Vagina (tissue), 2 donors: ENCODE measurements around the gene CARM1. TPM values are rescaled to one million over a fixed set of nuclear protein-coding genes. Genes with fewer than 3 reads are reported as not detected.

Experiments used
- DNase-seq, 2 donors: peaks; one replicate each; pipeline ENCODE4 v3.0.0-alpha.2; 2017; ENCODE audit errors: extremely low spot score in 2 of 2
- H3K27ac ChIP-seq: fragments of 200-600 bp; sonication (generic); one replicate; pipeline ENCODE4 v1.5.1; 2019
- H3K27me3 ChIP-seq: fragments of 200-600 bp; sonication (generic); one replicate; pipeline ENCODE4 v1.5.1; 2019
- H3K36me3 ChIP-seq, 2 donors: fragments of 200-600 bp; sonication (generic); one replicate each; pipeline ENCODE4 v1.5.1; 2017 to 2019
- H3K4me1 ChIP-seq: fragments of 200-600 bp; sonication (generic); one replicate; pipeline ENCODE4 v1.5.1; 2019
- H3K4me3 ChIP-seq, 2 donors: fragments of 200-600 bp; sonication (generic); 1 replicate in 1 of 2; 2 replicates in 1 of 2; pipeline ENCODE4 v1.5.1; 2016 to 2019
- H3K9me3 ChIP-seq: fragments of 200-600 bp; sonication (generic); one replicate; pipeline ENCODE4 v1.5.1; 2019
- POLR2A ChIP-seq, 2 donors: fragments of 450-650 bp; IDR thresholded peaks; one replicate each; pipeline ENCODE4 v1.6.1; 2017; ENCODE audit warnings: antibody characterized with exemption in 2 of 2, mild to moderate bottlenecking in 2 of 2, moderate library complexity in 2 of 2
- POLR2AphosphoS5 ChIP-seq, 2 donors: sonication (generic); formaldehyde crosslinking; IDR thresholded peaks; one replicate each; pipeline ENCODE4 v1.9.0; 2017; ENCODE audit warnings: antibody characterized with exemption in 2 of 2, mild to moderate bottlenecking in 2 of 2, low read depth in 1 of 2; ENCODE audit not compliant: insufficient read depth in 1 of 2
- intact Hi-C: fragments of 100-400 bp; cut with DNase I; formaldehyde crosslinking; loops from one replicate; pipeline ENCODE4 v1.15.1; 2023
- microRNA-seq: library from miRNA; unstranded; fragments of <30 nt; microRNA quantifications from one replicate; pipeline ENCODE4, GENCODE V29; 2017; ENCODE audit warnings: borderline number of aligned reads, borderline replicate concordance
- small RNA-seq: library from RNA; depleted of rRNA; stranded (forward); fragments of <200 nt; gene quantifications from one replicate; pipeline ENCODE3, GENCODE V24; 2016
- total RNA-seq: library from RNA; depleted of rRNA; stranded (reverse); fragments of >200 nt; gene quantifications from one replicate; pipeline ENCODE4 v1.2.3, GENCODE V29; 2016
- TF ChIP-seq, protein P1 (sequence below), 3 experiments: fragments of 450-650 bp in 2 of 3; fragments of 200-600 bp in 1 of 3; sonication (generic) in 1 of 3; IDR thresholded peaks; one replicate each; pipeline ENCODE4 v1.5.1; 2017 to 2019; ENCODE audit warnings: antibody characterized with exemption in 3 of 3, mild to moderate bottlenecking in 2 of 3, moderate library complexity in 2 of 3

CARM1 gene
- total RNA-seq, 1 donor from 2014 or later: 28.2 TPM

GRCh38 chr19:10966809-10967208 is 95.5 kb downstream of the CARM1 start:
- Histone ChIP-seq H3K9me3 (no peaks in the 10 kb centered on the region), H3K36me3 (no peaks in the 10 kb centered on the region), H3K27ac (no peak overlapping the region), H3K4me1 (peaks cover 47% of the 10 kb centered on the region), H3K27me3 (no peaks in the 10 kb centered on the region), H3K4me3 (no peak overlapping the region)
- intact Hi-C loops: no loop called here
- TF ChIP-seq, protein P1, sequence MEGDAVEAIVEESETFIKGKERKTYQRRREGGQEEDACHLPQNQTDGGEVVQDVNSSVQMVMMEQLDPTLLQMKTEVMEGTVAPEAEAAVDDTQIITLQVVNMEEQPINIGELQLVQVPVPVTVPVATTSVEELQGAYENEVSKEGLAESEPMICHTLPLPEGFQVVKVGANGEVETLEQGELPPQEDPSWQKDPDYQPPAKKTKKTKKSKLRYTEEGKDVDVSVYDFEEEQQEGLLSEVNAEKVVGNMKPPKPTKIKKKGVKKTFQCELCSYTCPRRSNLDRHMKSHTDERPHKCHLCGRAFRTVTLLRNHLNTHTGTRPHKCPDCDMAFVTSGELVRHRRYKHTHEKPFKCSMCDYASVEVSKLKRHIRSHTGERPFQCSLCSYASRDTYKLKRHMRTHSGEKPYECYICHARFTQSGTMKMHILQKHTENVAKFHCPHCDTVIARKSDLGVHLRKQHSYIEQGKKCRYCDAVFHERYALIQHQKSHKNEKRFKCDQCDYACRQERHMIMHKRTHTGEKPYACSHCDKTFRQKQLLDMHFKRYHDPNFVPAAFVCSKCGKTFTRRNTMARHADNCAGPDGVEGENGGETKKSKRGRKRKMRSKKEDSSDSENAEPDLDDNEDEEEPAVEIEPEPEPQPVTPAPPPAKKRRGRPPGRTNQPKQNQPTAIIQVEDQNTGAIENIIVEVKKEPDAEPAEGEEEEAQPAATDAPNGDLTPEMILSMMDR (IDR thresholded peaks at IDR 0.05): no peak
- no peak for TF ChIP-seq POLR2AphosphoS5 (IDR thresholded peaks at IDR 0.05; ENCODE audit: insufficient read depth in 1 of 2, low read depth in 1 of 2)
- no peak for TF ChIP-seq POLR2A (IDR thresholded peaks at IDR 0.05)
- no peak for DNase-seq

DNA sequence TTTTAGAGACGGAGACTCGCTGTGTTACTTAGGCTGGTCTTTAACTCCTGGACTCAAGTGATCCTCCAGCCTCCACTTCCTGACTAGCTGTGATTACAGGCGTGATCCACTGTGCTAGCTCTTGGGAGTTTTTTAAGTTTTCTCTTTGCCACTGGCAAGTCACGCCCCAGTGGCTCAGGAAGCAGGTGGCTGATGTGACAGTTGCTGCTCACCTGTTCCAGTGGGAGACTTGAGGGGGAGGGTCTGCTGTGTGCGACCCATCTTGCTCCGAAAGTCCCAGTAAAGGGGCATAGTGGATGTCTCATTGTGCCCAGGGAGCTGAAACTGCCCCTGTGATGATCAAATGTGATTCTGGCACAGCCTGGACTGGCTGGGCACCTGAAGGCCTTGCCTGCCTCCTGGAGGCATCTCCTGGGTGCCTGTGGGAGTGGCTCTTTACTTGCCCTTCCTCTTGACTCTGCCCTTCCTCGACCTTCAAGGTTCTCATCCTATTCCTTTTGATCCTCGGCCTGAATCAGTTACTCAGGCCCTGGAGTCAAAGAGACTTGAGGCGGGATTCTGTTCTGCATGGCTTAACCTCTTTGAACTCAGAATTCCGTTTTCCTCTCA is 97.3 kb downstream of the CARM1 start:
- Histone ChIP-seq H3K4me3 (no peak overlapping the region), H3K4me1 (peaks cover 29% of the 10 kb centered on the region), H3K9me3 (no peaks in the 10 kb centered on the region), H3K36me3 (no peaks in the 10 kb centered on the region), H3K27ac (no peak overlapping the region), H3K27me3 (no peaks in the 10 kb centered on the region)
- no peak for DNase-seq
- no peak for TF ChIP-seq POLR2AphosphoS5 (IDR thresholded peaks at IDR 0.05; ENCODE audit: insufficient read depth in 1 of 2, low read depth in 1 of 2)
- TF ChIP-seq, protein P1 (IDR thresholded peaks at IDR 0.05): no peak
- intact Hi-C loops: no loop called here

GRCh38 chr19:10971107-10971726 is 99.9 kb downstream of the CARM1 start:
- H3K27ac ChIP-seq: no peak overlapping the region
- DNase-seq: no peak
- intact Hi-C loops: no loop called here

More at GRCh38 chr19:10971107-10971726, 99.9 kb downstream of the CARM1 start:
- no peak overlapping the region for H3K4me3 ChIP-seq
- H3K9me3 ChIP-seq: no peaks in the 10 kb centered on the region
- TF ChIP-seq POLR2A (IDR thresholded peaks at IDR 0.05) (no peak), POLR2AphosphoS5 (IDR thresholded peaks at IDR 0.05; ENCODE audit: insufficient read depth in 1 of 2, low read depth in 1 of 2) (no peak)
- TF ChIP-seq, protein P1 (IDR thresholded peaks at IDR 0.05): no peak
- H3K36me3 ChIP-seq: no peaks in the 10 kb centered on the region
- H3K27me3 ChIP-seq: no peaks in the 10 kb centered on the region
- peaks cover 28% of the 10 kb centered on the region for H3K4me1 ChIP-seq

Small RNAs within 50 kb of the gene (microRNA-seq; reads per million reads assigned to microRNA genes)
- gene MIR6793: 1.4 reads per million

Small RNAs within 50 kb of the gene (small RNA-seq; reads per million reads assigned to genes)
- not detected for gene MIR6793

Other genes starting within 250 kb of the CARM1 start
- gene SLC44A2, start 246.0 kb upstream of the CARM1 start, total RNA-seq: 89.4 TPM
- gene ILF3, start 217.2 kb upstream of the CARM1 start, total RNA-seq: 125 TPM
- 36.3 TPM for gene QTRT1, start 170.1 kb upstream of the CARM1 start, total RNA-seq
- gene DNM2, start 153.5 kb upstream of the CARM1 start, total RNA-seq: 128 TPM
- 20.4 TPM for gene TMED1, start 35.3 kb upstream of the CARM1 start, total RNA-seq
- 2.5 TPM for gene C19orf38, start 23.1 kb upstream of the CARM1 start, total RNA-seq
- gene YIPF2, start 57.1 kb downstream of the CARM1 start, total RNA-seq: 42.7 TPM
- 21.9 TPM for gene TIMM29, start 57.3 kb downstream of the CARM1 start, total RNA-seq
- gene SMARCA4, start 89.5 kb downstream of the CARM1 start, total RNA-seq: 90.4 TPM
- gene LDLR, start 217.9 kb downstream of the CARM1 start, total RNA-seq: 135 TPM